ENCODE results near the gene TRMT2A. TPM values are rescaled to one million over a fixed set of nuclear protein-coding genes. Genes with fewer than 3 reads are reported as not detected.

The TRMT2A gene
- total RNA-seq, 1 donor from 2014 or later = 21.3 TPM

DNA sequence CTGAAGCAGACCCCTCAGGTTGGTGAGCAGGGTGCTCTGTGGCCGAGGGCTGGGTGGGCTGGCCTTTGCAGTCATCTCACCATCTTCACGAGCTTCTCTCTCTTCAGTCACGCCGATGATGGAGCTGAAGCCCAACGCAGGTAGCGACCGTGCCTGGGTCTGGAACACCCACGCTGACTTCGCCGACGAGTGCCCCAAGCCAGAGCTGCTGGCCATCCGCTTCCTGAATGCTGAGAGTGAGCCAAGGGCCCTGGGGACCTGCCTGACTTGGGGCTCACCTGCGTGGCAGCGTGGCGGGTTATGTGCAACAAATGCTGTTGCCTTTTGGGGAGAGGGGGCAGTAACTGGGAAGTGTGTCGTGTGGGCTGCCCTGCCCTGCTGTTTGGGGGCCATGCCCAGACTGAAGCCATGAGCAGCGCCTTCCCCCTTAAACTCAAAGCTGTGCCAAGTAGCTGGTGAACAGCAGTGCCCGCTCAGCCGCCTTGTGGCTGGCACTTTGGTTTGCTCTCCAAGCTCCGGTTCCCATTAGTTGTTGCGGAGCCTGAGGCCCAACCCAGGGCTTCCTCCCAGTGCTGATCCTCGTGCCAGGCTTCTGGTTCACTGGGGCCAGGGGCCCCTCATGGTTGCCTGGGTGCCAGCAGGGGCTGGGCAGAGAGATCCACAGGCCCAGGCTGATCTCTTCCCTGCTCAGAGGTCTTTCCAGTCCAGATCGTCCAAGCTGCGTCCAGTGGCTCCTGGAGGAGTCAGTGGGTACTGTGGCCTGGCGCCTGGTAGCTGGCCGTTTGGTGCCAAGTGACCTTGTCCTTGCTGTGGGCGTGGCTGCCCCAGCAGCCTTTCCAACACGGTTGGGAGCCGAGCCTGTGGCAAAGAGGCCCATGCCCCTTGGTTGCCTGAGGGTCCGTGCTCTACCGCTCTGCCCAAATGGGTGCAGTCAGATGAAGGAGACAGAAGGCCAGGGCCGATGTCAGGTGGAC, 8.5 kb upstream of the TRMT2A start:
- no peak for DNase-seq (ENCODE audit: low read depth)
- no peak overlapping the region for H3K4me3 ChIP-seq (ENCODE audit: low read depth, low read length)
- TF ChIP-seq, protein P1, sequence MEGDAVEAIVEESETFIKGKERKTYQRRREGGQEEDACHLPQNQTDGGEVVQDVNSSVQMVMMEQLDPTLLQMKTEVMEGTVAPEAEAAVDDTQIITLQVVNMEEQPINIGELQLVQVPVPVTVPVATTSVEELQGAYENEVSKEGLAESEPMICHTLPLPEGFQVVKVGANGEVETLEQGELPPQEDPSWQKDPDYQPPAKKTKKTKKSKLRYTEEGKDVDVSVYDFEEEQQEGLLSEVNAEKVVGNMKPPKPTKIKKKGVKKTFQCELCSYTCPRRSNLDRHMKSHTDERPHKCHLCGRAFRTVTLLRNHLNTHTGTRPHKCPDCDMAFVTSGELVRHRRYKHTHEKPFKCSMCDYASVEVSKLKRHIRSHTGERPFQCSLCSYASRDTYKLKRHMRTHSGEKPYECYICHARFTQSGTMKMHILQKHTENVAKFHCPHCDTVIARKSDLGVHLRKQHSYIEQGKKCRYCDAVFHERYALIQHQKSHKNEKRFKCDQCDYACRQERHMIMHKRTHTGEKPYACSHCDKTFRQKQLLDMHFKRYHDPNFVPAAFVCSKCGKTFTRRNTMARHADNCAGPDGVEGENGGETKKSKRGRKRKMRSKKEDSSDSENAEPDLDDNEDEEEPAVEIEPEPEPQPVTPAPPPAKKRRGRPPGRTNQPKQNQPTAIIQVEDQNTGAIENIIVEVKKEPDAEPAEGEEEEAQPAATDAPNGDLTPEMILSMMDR (conservative IDR thresholded peaks at IDR 0.05; ENCODE audit: low read depth, low read length) = no peak

DNA sequence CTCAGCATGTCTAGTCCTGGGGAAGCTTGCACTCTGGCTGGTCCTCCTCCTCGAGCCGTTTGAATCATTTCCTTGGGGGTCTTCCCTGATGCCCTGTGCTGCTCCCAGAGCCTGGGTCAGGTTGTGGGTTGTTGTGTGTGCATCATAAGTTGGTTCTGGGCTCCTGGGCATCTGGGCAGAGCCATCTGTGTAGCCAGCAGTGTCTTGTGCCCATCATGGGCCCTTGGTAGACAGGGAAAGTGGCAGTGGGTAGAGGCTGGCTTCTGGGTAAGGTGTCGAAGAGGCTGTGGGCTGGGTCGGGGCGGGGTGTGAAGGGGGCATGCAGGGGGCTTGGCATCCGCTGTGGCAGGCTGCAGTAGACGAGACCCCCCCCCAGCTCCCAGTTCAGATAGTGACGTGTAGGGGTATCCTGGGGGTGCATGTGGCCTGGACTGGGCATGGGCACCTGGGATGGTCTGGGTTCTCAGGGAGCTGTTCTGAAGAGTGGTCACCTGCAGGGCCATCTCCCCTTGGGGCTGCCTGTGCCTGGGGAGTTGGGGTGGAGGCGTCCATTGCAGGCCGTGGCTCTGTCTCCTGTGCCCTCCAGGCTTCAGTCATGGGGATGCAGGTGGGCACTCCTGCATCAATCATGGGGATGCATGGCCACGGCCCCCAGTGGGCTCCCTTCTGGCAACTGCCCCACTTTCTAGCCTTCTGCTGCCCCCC, 7.2 kb upstream of the TRMT2A start:
- TF ChIP-seq, protein P1 (conservative IDR thresholded peaks at IDR 0.05; ENCODE audit: low read depth, low read length) = no peak

DNA sequence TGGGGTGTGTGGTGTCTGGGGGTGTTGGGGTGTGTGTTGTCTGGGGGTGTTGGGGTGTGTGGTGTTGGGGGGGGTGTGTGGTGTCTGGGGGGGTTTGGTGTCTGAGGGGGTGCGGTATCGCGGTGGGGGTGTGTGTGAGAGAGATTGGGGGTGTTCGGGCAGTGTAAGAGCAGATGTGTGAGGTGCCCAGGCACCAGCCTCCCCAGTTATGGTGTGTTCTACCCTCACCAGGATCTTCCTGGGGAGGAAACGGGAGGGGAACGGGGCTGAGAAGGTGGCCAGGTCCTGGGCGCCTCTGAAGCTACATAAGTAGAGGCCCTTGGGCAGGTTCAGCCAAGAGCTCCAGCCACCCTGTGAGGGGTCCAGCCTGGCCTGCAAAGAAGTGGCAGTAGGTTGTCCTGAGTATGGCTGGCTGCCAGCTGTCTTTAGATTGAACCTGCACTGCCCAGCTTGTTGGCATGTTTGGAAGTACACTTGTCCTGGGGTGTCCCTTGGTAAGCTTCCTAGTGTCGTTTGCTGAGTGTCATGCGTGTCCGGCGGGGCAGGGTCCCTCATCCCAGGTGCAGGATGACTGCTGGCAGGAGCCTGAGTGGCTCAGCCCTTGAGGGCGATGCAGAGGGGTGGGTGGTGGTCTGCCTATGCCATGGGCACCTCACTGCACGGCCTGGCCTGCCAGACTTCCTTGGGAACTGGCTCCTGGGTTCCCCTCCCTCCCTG, 6.5 kb upstream of the TRMT2A start:
- TF ChIP-seq, protein P1 (conservative IDR thresholded peaks at IDR 0.05; ENCODE audit: low read depth, low read length) = no peak
- H3K4me3 ChIP-seq (ENCODE audit: low read depth, low read length) = no peak overlapping the region
- no peak for DNase-seq (ENCODE audit: low read depth)

More for the DNA sequence above, 7.2 kb upstream of the TRMT2A start:
- no peak overlapping the region for H3K4me3 ChIP-seq (ENCODE audit: low read depth, low read length)
- no peak for DNase-seq (ENCODE audit: low read depth)

DNA sequence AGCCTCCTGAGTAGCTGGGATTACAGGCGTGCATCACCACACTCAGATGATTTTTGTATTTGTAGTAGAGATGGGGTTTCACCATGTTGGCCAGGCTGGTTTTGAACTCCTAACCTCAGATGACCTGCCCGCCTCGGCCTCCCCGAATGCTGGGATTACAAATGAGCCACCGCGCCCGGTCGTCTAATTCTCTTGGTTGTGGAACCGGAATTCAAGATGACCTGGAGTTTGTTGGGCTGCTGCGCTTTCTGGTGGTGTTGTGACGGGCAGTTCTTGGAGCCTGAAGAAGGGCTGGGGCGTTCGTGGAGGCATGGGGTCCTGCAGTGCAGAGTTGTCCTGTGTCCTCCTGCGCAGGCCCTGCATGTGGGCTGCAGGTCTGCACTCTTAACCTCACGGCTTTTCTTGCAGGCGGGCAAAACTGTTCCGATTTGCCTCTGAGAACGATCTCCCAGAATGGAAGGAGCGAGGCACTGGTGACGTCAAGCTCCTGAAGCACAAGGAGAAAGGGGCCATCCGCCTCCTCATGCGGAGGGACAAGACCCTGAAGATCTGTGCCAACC, 4.9 kb upstream of the TRMT2A start:
- DNase-seq (ENCODE audit: low read depth) = no peak
- TF ChIP-seq, protein P1 (conservative IDR thresholded peaks at IDR 0.05; ENCODE audit: low read depth, low read length) = no peak
- H3K4me3 ChIP-seq (ENCODE audit: low read depth, low read length) = no peak overlapping the region

DNA sequence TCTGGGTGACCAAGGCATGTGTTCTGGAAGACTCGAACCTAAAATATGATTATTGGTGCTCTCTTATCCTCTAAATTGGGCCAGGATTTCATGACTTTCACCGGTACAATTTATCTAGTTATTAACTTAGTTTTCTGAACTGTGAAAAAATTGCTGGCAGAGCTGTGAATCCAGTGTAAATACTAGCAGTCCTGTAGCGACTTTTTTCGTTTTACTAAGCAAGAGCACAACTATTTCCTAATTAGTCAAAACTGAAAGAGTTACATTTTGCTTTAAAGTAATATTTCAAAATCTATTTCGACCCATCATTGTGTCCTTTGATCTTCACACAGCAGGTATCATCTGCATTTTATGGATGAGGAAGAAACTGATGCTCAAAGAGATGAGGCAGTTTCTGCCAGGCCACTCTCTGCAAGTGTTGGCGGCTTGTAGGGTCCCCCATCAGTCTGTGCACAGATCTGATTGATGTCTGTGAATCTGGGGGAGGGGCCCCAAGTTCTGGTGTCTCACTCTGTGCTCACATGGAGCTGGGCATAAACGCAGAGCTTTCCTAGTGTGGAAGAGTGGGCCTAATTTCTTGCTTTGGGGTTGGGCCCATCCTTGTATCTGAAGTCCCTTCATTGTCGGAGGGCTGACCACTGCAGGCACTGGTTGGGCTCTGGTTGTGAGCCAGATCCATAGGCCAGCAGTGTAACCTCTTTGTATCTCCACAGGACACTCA, 1.4 kb upstream of the TRMT2A start:
- peak overlapping the region; percentile 95 for H3K4me3 ChIP-seq (ENCODE audit: low read depth, low read length)
- TF ChIP-seq, protein P1 (conservative IDR thresholded peaks at IDR 0.05; ENCODE audit: low read depth, low read length) = no peak
- DNase-seq (ENCODE audit: low read depth) = no peak

Data from epithelial cell of proximal tubule (primary cell).